ENCODE measurements around the gene HS1BP3. TPM values are rescaled to one million over a fixed set of nuclear protein-coding genes. Genes with fewer than 3 reads are reported as not detected.
A peak's percentile ranks its signal among the peaks of the same experiment; 100 is the strongest.

The HS1BP3 gene
- total and polyA plus RNA-seq, 9 of the 15 experiments (the other 6 are each of a cell fraction or from before 2014, with no cell fraction given), result 0.41 to 8.3 (median 5.9) TPM

- DNase-seq (ENCODE audit: extremely low read depth in 1 of 4, low spot score in 3 of 4) (peak; percentile 58 to 76 (median 63)), ATAC-seq (peak; percentile 73), FAIRE-seq (no peak)
- ChIA-PET POLR2A (interaction anchor here (0.6 to 1.2 kb wide), 6 partner anchors 9 to 150 kb away, joined by 3 to 5 read pairs (median 3); no protein-coding TSS in a partner anchor), CTCF (ENCODE audit: low intra/inter-chr PET ratio) (interaction anchor here (0.8 kb wide), 1 partner anchor 18 kb away, joined by 3 read pairs; no protein-coding TSS in a partner anchor)
- peak overlapping the region; percentile 36; the same call in 1 of the 3 replicates for H3K27ac ChIP-seq (ENCODE audit: extremely low read depth, low read depth, low read length)
- intact Hi-C loops (cut with micrococcal nuclease) (no loop called here), in situ Hi-C loops (cut with MboI) (no loop called here)
- no TSS peak for BruUV-seq (replicated peaks)
- peak overlapping the region; percentile 26 to 81; a peak in 3 of 4 replicates for H3K9ac ChIP-seq (ENCODE audit: insufficient read depth in 1 of 2, low read depth in 2 of 2, low read length in 2 of 2)
- H3K79me2 ChIP-seq (ENCODE audit: control insufficient read depth, insufficient read depth, low read length), result no peaks in the 10 kb centered on the region
- no peaks in the 10 kb centered on the region for H3K9me3 ChIP-seq (replicated peaks; ENCODE audit: control insufficient read depth, insufficient read depth, low read depth, low read length)
- no peaks in the 10 kb centered on the region for H3K9me1 ChIP-seq (ENCODE audit: control insufficient read depth, insufficient read depth, low read length)
- 52% methylated on average over 13 of the region's 14 CpGs for WGBS (ENCODE audit: insufficient coverage, low coverage, missing lambda C conversion rate)
- H4K20me1 ChIP-seq (replicated peaks; ENCODE audit: control insufficient read depth, insufficient read depth, low read length), result no peaks in the 10 kb centered on the region
- H2AFZ ChIP-seq (ENCODE audit: low read depth, low read length), result peak overlapping the region; percentile 71
- no peaks in the 10 kb centered on the region for H3K27me3 ChIP-seq (ENCODE audit: control insufficient read depth in 2 of 2, insufficient read depth in 2 of 2, low read length in 2 of 2)
- H3K4me3 ChIP-seq, result no peak overlapping the region
- no peaks in the 10 kb centered on the region for H3K36me3 ChIP-seq (ENCODE audit: control insufficient read depth, insufficient read depth, low read length)
- H3K4me1 ChIP-seq (replicated peaks in 1 of 2; ENCODE audit: control insufficient read depth in 2 of 2, insufficient read depth in 2 of 2, low read length in 2 of 2), result peaks cover 19 to 31% of the 10 kb centered on the region in 2 experiments
- H3K4me2 ChIP-seq (ENCODE audit: insufficient read depth, low read length), result no peak overlapping the region; the same call in 1 of the 2 replicates
- 0 out of 2 replicates have a peak, but pooled peaks have one; percentile 28 for TF ChIP-seq GABPB1 (CRISPR knock-in tag; IDR thresholded peaks at IDR 0.05)
- 0 out of 2 replicates have a peak, but pooled peaks have one; percentile 21 for TF ChIP-seq MTA3 (IDR thresholded peaks at IDR 0.05; ENCODE audit: borderline replicate concordance)
- TF ChIP-seq CREM (IDR thresholded peaks at IDR 0.05; ENCODE audit: low read depth), result 0 out of 2 replicates have a peak, but pooled peaks have one; percentile 33
- peak; percentile 46; the same call in 1 of the 2 replicates for TF ChIP-seq ATF7 (IDR thresholded peaks at IDR 0.05)
- TF ChIP-seq ZNF584 (CRISPR knock-in tag; IDR thresholded peaks at IDR 0.05; ENCODE audit: low read depth), result 0 out of 2 replicates have a peak, but pooled peaks have one; percentile 46
- no peak for TF ChIP-seq JUN (IDR thresholded peaks at IDR 0.05; ENCODE audit: borderline replicate concordance, low read depth, low read length)
- no peak for TF ChIP-seq JUN (CRISPR knock-in tag; IDR thresholded peaks at IDR 0.05; ENCODE audit: borderline replicate concordance)
- peak; percentile 3; the same call in 1 of the 2 replicates for TF ChIP-seq MTA2 (IDR thresholded peaks at IDR 0.05; ENCODE audit: low read depth)
- no peak for TF ChIP-seq TAL1 (IDR thresholded peaks at IDR 0.05)
- no peak for TF ChIP-seq RCOR1 (IDR thresholded peaks at IDR 0.05; ENCODE audit: borderline replicate concordance in 1 of 2, low read depth in 2 of 2, low read length in 2 of 2)
- 0 out of 4 replicates have a peak, but pooled peaks of 1 of the 2 experiments have one; percentile 19 for TF ChIP-seq RAD21 (CRISPR knock-in tag; conservative IDR thresholded peaks at IDR 0.05 in 1 of 2, IDR thresholded peaks at IDR 0.05 in 1 of 2)
- TF ChIP-seq, protein P1, sequence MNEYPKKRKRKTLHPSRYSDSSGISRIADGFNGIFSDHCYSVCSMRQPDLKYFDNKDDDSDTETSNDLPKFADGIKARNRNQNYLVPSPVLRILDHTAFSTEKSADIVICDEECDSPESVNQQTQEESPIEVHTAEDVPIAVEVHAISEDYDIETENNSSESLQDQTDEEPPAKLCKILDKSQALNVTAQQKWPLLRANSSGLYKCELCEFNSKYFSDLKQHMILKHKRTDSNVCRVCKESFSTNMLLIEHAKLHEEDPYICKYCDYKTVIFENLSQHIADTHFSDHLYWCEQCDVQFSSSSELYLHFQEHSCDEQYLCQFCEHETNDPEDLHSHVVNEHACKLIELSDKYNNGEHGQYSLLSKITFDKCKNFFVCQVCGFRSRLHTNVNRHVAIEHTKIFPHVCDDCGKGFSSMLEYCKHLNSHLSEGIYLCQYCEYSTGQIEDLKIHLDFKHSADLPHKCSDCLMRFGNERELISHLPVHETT (CRISPR knock-in tag; conservative IDR thresholded peaks at IDR 0.05 in 1 of 2, IDR thresholded peaks at IDR 0.05 in 1 of 2), result peak in 1 of 2 experiments; percentile 71; a peak in 2 of 4 replicates
- 0 out of 2 replicates have a peak, but pooled peaks have one; percentile 32 for TF ChIP-seq MYNN (IDR thresholded peaks at IDR 0.05)
- TF ChIP-seq MYNN (CRISPR knock-in tag; IDR thresholded peaks at IDR 0.05), result no peak
- TF ChIP-seq NRF1 (conservative IDR thresholded peaks at IDR 0.05 in 1 of 2, IDR thresholded peaks at IDR 0.05 in 1 of 2), result peak in 1 of 2 experiments; percentile 31; a peak in 1 of 4 replicates
- no peak for TF ChIP-seq AFF4 (CRISPR knock-in tag; IDR thresholded peaks at IDR 0.05)
Observed at GRCh38 chr2:20617892-20618467, 32.9 kb downstream of the HS1BP3 start.
